ENCODE data around the gene HMCN2. TPM values are rescaled to one million over a fixed set of nuclear protein-coding genes. Genes with fewer than 3 reads are reported as not detected.

The HMCN2 gene
- total and polyA plus RNA-seq, 2 experiments from 2014 or later: not detected

GRCh38 chr9:130348341-130348740 is 82.8 kb downstream of the HMCN2 start:
- no peaks in the 10 kb centered on the region for H3K9me2 ChIP-seq (ENCODE audit: insufficient read depth)
- H4K20me1 ChIP-seq (ENCODE audit: insufficient read depth): no peaks in the 10 kb centered on the region
- 81 to 87% methylated on average over 19 to 21 of the region's 21 CpGs for WGBS, 2 experiments (ENCODE audit: low coverage in 1 of 2, low lambda C conversion rate in 2 of 2, missing lambda C conversion rate in 2 of 2)
- H3K4me2 ChIP-seq (ENCODE audit: unreplicated experiment): no peak overlapping the region
- DNase-seq: no peak
- H2AFZ ChIP-seq: no peak overlapping the region
- no peaks in the 10 kb centered on the region; the same call in 1 of the 2 replicates for H3K27me3 ChIP-seq (replicated peaks; ENCODE audit: insufficient read depth)
- no peak overlapping the region for H3K4me3 ChIP-seq
- no peak for TF ChIP-seq EZH2 (IDR thresholded peaks at IDR 0.05; ENCODE audit: insufficient read depth, poor library complexity, severe bottlenecking)
- no peak for TF ChIP-seq EZH2phosphoT487 (IDR thresholded peaks at IDR 0.05; ENCODE audit: insufficient read depth, low read depth)
- no peaks in the 10 kb centered on the region for H3K36me3 ChIP-seq (ENCODE audit: low read depth)
- in situ Hi-C loops (cut with MboI): loop anchor here (25.0 kb wide), 1 partner anchor 461 kb away; no protein-coding TSS in a partner anchor
- H3K9me3 ChIP-seq (ENCODE audit: low read depth): no peaks in the 10 kb centered on the region
- H3K79me2 ChIP-seq (ENCODE audit: insufficient read depth): no peaks in the 10 kb centered on the region
- H3K9ac ChIP-seq: no peak overlapping the region
- H3K4me1 ChIP-seq (ENCODE audit: insufficient read depth): no peaks in the 10 kb centered on the region
- no peak overlapping the region for H3K27ac ChIP-seq
- H3F3A ChIP-seq (ENCODE audit: insufficient read depth): no peaks in the 10 kb centered on the region

- Histone ChIP-seq H3K9ac (no peak overlapping the region), H3K27ac (no peak overlapping the region), H3K9me3 (ENCODE audit: low read depth) (no peaks in the 10 kb centered on the region), H3K79me2 (ENCODE audit: insufficient read depth) (no peaks in the 10 kb centered on the region), H3K36me3 (ENCODE audit: low read depth) (no peaks in the 10 kb centered on the region), H3K4me2 (ENCODE audit: unreplicated experiment) (no peak overlapping the region), H3K4me3 (no peak overlapping the region), H3F3A (ENCODE audit: insufficient read depth) (no peaks in the 10 kb centered on the region), H3K9me2 (ENCODE audit: insufficient read depth) (no peaks in the 10 kb centered on the region), H3K27me3 (replicated peaks; ENCODE audit: insufficient read depth) (no peaks in the 10 kb centered on the region; the same call in 1 of the 2 replicates), H4K20me1 (ENCODE audit: insufficient read depth) (no peaks in the 10 kb centered on the region), H2AFZ (no peak overlapping the region), H3K4me1 (ENCODE audit: insufficient read depth) (no peaks in the 10 kb centered on the region)
- TF ChIP-seq EZH2phosphoT487 (IDR thresholded peaks at IDR 0.05; ENCODE audit: insufficient read depth, low read depth): no peak
- no peak for TF ChIP-seq EZH2 (IDR thresholded peaks at IDR 0.05; ENCODE audit: insufficient read depth, poor library complexity, severe bottlenecking)
- DNase-seq: no peak
- WGBS, 2 experiments (ENCODE audit: low coverage in 1 of 2, low lambda C conversion rate in 2 of 2, missing lambda C conversion rate in 2 of 2): 53 to 69% methylated on average over 8 of the region's 8 CpGs
- in situ Hi-C loops (cut with MboI): loop anchor here (25.0 kb wide), 1 partner anchor 462 kb away; no protein-coding TSS in a partner anchor
These were observed 83.3 kb downstream of the HMCN2 start for GRCh38 chr9:130348881-130349280.

GRCh38 chr9:130349398-130349797 is 83.8 kb downstream of the HMCN2 start:
- Histone ChIP-seq H3K27ac (no peak overlapping the region), H3K4me1 (ENCODE audit: insufficient read depth) (no peaks in the 10 kb centered on the region), H3K9me2 (ENCODE audit: insufficient read depth) (no peaks in the 10 kb centered on the region), H3K79me2 (ENCODE audit: insufficient read depth) (no peaks in the 10 kb centered on the region), H3K9ac (no peak overlapping the region), H3K9me3 (ENCODE audit: low read depth) (no peaks in the 10 kb centered on the region), H3K4me3 (no peak overlapping the region), H3K36me3 (ENCODE audit: low read depth) (no peaks in the 10 kb centered on the region), H3F3A (ENCODE audit: insufficient read depth) (no peaks in the 10 kb centered on the region), H3K27me3 (replicated peaks; ENCODE audit: insufficient read depth) (no peaks in the 10 kb centered on the region; the same call in 1 of the 2 replicates), H2AFZ (no peak overlapping the region), H4K20me1 (ENCODE audit: insufficient read depth) (no peaks in the 10 kb centered on the region), H3K4me2 (ENCODE audit: unreplicated experiment) (no peak overlapping the region)
- 44 to 55% methylated on average over 8 to 11 of the region's 11 CpGs for WGBS, 2 experiments (ENCODE audit: low coverage in 1 of 2, low lambda C conversion rate in 2 of 2, missing lambda C conversion rate in 2 of 2)
- in situ Hi-C loops (cut with MboI): loop anchor here (25.0 kb wide), 1 partner anchor 462 kb away; no protein-coding TSS in a partner anchor
- TF ChIP-seq EZH2phosphoT487 (IDR thresholded peaks at IDR 0.05; ENCODE audit: insufficient read depth, low read depth): no peak
- no peak for TF ChIP-seq EZH2 (IDR thresholded peaks at IDR 0.05; ENCODE audit: insufficient read depth, poor library complexity, severe bottlenecking)
- no peak for DNase-seq

- H3K4me3 ChIP-seq: no peak overlapping the region
- H3K9ac ChIP-seq: no peak overlapping the region
- in situ Hi-C loops (cut with MboI): no loop called here
- WGBS, 2 experiments (ENCODE audit: low coverage in 1 of 2, low lambda C conversion rate in 2 of 2, missing lambda C conversion rate in 2 of 2): 73 to 81% methylated on average over 14 of the region's 14 CpGs
- no peak for TF ChIP-seq EZH2 (IDR thresholded peaks at IDR 0.05; ENCODE audit: insufficient read depth, poor library complexity, severe bottlenecking)
- no peak for TF ChIP-seq EZH2phosphoT487 (IDR thresholded peaks at IDR 0.05; ENCODE audit: insufficient read depth, low read depth)
- H3K4me2 ChIP-seq (ENCODE audit: unreplicated experiment): no peak overlapping the region
- no peak overlapping the region for H3K27ac ChIP-seq
- no peaks in the 10 kb centered on the region; the same call in 1 of the 2 replicates for H3K27me3 ChIP-seq (replicated peaks; ENCODE audit: insufficient read depth)
- H3F3A ChIP-seq (ENCODE audit: insufficient read depth): no peaks in the 10 kb centered on the region
- H3K79me2 ChIP-seq (ENCODE audit: insufficient read depth): no peaks in the 10 kb centered on the region
- H3K36me3 ChIP-seq (ENCODE audit: low read depth): no peaks in the 10 kb centered on the region
- H3K9me3 ChIP-seq (ENCODE audit: low read depth): no peaks in the 10 kb centered on the region
- H2AFZ ChIP-seq: no peak overlapping the region
- H3K4me1 ChIP-seq (ENCODE audit: insufficient read depth): no peaks in the 10 kb centered on the region
- no peaks in the 10 kb centered on the region for H4K20me1 ChIP-seq (ENCODE audit: insufficient read depth)
- DNase-seq: no peak
- H3K9me2 ChIP-seq (ENCODE audit: insufficient read depth): no peaks in the 10 kb centered on the region
These were observed 85.8 kb downstream of the HMCN2 start for GRCh38 chr9:130351343-130351742.

All from GM23248 (cell line).